GM21825 (cell line): Measurements from ENCODE around the gene MKRN2.
A peak's percentile ranks its signal among the peaks of the same experiment; 100 is the strongest.

Experiments used
- ATAC-seq: cut with Tn5 transposase; IDR thresholded peaks from one replicate; pipeline ENCODE4 v1.9.1; 2021; ENCODE audit warnings: mild to moderate bottlenecking, moderate library complexity; ENCODE audit not compliant: unreplicated experiment

Gene MKRN2

GRCh38 chr3:12553921-12554391, 2.9 kb upstream of the MKRN2 start:
- ATAC-seq: no peak

- no peak for ATAC-seq
These were observed 585 bp upstream of the MKRN2 start for GRCh38 chr3:12556314-12556689.

- ATAC-seq: no peak
These were observed 700 bp downstream of the MKRN2 start for GRCh38 chr3:12557473-12558100.

- ATAC-seq: no peak
These were observed 1.8 kb downstream of the MKRN2 start for GRCh38 chr3:12558706-12559105.

- ATAC-seq: no peak
These were observed 2.6 kb downstream of the MKRN2 start for GRCh38 chr3:12559520-12559919.

GRCh38 chr3:12560505-12561190, 3.8 kb downstream of the MKRN2 start:
- peak; percentile 37 for ATAC-seq

- ATAC-seq: no peak
These were observed 4.5 kb downstream of the MKRN2 start for GRCh38 chr3:12561397-12561796.

- ATAC-seq: no peak
These were observed 5.6 kb downstream of the MKRN2 start for GRCh38 chr3:12562451-12562850.

- ATAC-seq: no peak
These were observed 10.1 kb downstream of the MKRN2 start for GRCh38 chr3:12566976-12567375.

GRCh38 chr3:12568747-12569146, 11.9 kb downstream of the MKRN2 start:
- ATAC-seq: no peak

GRCh38 chr3:12569836-12570235, 12.9 kb downstream of the MKRN2 start:
- ATAC-seq: no peak

- ATAC-seq: no peak
These were observed 15.1 kb downstream of the MKRN2 start for GRCh38 chr3:12571986-12572385.

- ATAC-seq: no peak
These were observed 17.2 kb downstream of the MKRN2 start for GRCh38 chr3:12574131-12574530.

- ATAC-seq: no peak
These were observed 17.8 kb downstream of the MKRN2 start for GRCh38 chr3:12574661-12575060.

GRCh38 chr3:12577379-12577778, 20.5 kb downstream of the MKRN2 start:
- ATAC-seq: no peak

- no peak for ATAC-seq
These were observed 21.9 kb downstream of the MKRN2 start for GRCh38 chr3:12578742-12579141.

- ATAC-seq: no peak
These were observed 22.6 kb downstream of the MKRN2 start for GRCh38 chr3:12579456-12579855.

GRCh38 chr3:12579905-12580304, 23.0 kb downstream of the MKRN2 start:
- ATAC-seq: no peak

GRCh38 chr3:12582730-12583129, 25.8 kb downstream of the MKRN2 start:
- no peak for ATAC-seq

GRCh38 chr3:12583280-12583679, 26.4 kb downstream of the MKRN2 start:
- no peak for ATAC-seq

GRCh38 chr3:12584083-12584482, 27.2 kb downstream of the MKRN2 start:
- no peak for ATAC-seq

GRCh38 chr3:12585181-12585580, 28.3 kb downstream of the MKRN2 start:
- no peak for ATAC-seq

GRCh38 chr3:12585970-12586369, 29.1 kb downstream of the MKRN2 start:
- no peak for ATAC-seq
